GM12801 (cell line): ENCODE results near the gene GPSM1.

Experiments
- TF ChIP-seq, protein P1 (sequence below): IDR thresholded peaks from one replicate; pipeline ENCODE4 v1.5.1; 2011; ENCODE audit warnings: control low read depth; ENCODE audit not compliant: insufficient read length; ENCODE audit errors: extremely low read depth

GPSM1 gene

DNA sequence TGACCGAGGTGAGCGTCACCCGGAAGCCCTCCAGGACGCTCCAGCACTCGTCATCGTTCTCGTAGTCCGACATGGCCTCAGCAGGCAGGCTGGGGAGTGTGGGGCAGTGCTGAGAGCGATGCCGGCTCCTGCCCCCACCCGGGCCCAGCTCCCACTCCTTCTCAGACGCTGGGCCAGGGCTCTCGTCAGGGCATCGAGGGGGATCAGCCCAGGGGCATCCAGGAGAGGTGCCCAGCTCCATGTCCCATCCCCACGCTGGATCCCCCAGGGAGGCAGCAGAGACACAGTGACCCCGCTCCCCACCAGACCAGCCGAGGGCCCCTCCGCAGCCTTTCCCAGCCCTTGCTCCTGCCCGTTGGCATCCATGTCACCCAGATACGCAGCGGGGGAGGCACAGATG lies 44.7 kb downstream of the GPSM1 start:
- TF ChIP-seq, protein P1, sequence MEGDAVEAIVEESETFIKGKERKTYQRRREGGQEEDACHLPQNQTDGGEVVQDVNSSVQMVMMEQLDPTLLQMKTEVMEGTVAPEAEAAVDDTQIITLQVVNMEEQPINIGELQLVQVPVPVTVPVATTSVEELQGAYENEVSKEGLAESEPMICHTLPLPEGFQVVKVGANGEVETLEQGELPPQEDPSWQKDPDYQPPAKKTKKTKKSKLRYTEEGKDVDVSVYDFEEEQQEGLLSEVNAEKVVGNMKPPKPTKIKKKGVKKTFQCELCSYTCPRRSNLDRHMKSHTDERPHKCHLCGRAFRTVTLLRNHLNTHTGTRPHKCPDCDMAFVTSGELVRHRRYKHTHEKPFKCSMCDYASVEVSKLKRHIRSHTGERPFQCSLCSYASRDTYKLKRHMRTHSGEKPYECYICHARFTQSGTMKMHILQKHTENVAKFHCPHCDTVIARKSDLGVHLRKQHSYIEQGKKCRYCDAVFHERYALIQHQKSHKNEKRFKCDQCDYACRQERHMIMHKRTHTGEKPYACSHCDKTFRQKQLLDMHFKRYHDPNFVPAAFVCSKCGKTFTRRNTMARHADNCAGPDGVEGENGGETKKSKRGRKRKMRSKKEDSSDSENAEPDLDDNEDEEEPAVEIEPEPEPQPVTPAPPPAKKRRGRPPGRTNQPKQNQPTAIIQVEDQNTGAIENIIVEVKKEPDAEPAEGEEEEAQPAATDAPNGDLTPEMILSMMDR = no peak

DNA sequence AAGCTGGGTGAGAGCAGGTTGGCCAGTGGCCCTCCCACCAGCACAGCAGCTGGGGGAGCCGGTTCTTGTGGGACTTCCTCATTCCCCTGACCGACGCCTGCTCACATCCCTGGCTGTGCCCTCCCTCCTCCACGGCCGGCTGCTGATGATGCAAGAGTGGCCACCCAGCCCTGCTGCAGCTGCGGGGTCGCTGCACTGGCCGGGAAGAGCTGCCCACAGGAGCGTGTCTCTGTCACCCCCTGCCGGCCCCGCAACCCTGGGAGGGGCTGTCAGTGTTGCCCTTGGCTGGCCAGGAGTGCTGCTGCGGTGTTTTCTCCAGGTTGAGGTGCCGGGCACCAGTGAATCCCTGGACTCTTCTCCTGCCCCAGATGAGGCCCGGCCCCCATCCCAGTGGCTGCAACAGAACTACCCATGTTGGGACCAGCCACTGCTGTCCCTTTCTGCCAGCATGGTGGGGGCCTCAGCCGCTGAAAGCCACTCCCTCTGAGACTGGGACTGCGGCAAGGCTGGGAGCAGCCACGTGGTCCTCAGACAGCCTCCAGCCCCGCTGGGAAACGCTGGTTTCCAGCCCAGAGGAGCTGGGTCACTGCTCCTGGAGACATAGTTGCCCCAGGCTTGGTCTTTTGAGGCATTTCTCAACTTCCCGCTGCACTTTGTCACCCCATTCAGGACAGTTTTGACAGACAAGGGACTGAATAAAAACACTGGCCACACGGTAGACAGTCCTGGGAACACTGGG lies 45.4 kb downstream of the GPSM1 start:
- TF ChIP-seq, protein P1 = no peak

DNA sequence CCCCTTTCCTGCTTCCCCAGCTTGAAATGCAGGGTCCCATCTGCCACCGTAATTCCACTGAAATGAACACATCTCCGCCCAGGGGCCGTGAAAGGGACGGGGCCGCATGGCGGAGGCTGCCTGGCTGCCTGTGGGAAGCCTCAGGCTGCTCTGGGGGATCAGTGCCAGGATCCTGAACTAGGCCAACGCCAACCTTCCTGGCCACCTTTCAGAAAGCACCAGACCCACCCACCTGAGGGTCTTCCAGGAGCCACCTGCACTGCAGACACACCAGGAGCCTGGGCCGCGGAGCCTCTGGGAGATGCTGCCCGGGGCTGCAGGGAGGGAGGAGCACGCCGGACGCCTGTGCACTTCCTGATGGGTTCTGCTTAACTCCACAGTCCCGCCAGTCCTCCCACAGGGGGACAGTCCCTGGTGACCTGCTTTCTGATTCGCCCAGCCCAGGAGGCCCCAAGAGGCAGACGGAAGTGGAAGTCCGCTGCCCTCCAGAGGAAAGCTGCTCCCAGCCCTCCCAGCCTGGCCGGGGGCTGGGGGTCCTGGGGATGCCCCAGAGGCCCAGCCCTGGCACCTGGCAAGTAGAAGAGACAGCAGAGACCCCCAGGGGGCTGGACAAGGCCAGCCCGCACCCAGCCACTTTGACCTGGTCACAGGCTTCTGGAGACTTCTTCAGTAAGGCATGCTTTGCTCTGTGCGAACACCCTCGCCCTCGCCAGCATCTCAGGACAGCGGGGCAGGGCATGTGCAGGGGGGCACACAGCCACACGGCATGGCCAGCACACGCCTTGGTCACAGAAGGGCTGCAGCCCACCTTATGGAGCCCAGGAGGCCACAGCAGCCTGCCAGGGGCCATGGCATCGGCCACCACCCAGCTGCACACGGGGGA lies 46.2 kb downstream of the GPSM1 start, which contains the start of gene CARD9:
Gene CARD9, minus strand, starts transcription at position 370 of the 883 bp plus-strand sequence. CDS start 1,591 bp downstream, outside the sequence.
- TF ChIP-seq, protein P1 = no peak

DNA sequence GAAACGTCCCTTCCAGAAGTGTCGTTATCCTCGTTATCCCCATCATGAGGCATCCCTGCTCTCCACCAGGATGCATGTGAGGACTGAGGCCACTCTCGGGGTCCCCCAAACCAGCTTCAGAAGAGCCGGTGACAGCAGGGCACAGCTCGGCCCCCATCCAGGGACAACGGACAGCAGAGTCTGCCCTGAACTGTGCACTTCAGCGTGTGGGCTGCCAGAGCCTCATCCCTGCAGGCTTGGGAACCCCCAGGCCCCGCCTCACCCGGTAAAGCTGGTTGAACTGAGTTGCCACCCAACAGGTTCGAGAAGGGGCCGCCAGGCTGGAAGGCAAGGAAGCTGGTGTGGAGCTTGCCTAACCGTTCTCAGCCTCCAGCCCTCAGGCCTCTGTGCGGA lies 46.8 kb downstream of the GPSM1 start:
- TF ChIP-seq, protein P1 = no peak

DNA sequence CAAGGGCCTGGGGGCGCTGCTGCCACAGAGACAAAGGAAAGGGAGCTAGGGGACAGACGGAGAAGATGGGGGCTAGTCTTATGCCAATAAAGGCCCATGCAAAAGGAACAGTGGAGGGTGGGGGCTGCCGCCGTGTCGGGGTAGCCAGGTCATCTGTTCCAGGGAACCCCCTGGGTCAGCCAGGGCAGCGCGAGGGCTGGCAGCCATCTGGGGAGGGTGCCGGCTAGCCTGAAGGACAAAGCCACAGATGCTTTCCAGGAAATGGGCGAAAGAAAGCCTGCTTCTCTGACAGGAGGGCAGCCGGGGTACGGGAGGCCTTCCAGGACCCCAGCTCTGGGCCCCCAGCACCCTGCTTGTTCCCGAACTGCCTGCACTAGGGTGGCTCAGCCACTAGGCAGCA lies 47.8 kb downstream of the GPSM1 start:
- TF ChIP-seq, protein P1 = no peak

DNA sequence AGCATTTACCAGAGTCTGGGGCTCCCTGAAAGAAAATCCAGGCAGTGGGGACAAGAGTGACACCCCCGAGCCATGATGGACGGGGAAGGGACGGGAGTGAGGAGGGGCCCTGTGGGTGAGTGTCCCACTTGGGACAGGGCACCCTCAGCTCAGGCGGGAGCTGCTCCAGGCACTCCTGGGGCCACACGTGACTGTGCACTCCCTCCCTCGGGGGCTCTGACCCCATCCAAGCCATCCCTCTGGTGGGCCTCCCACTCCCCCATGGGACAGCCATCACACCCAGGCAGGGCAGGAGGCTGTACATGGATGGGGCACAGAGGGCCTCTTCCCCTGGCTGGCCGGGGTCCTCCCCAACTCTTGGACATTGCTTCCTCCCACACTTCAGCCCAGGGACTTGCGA lies 49.1 kb downstream of the GPSM1 start:
- TF ChIP-seq, protein P1 = no peak

DNA sequence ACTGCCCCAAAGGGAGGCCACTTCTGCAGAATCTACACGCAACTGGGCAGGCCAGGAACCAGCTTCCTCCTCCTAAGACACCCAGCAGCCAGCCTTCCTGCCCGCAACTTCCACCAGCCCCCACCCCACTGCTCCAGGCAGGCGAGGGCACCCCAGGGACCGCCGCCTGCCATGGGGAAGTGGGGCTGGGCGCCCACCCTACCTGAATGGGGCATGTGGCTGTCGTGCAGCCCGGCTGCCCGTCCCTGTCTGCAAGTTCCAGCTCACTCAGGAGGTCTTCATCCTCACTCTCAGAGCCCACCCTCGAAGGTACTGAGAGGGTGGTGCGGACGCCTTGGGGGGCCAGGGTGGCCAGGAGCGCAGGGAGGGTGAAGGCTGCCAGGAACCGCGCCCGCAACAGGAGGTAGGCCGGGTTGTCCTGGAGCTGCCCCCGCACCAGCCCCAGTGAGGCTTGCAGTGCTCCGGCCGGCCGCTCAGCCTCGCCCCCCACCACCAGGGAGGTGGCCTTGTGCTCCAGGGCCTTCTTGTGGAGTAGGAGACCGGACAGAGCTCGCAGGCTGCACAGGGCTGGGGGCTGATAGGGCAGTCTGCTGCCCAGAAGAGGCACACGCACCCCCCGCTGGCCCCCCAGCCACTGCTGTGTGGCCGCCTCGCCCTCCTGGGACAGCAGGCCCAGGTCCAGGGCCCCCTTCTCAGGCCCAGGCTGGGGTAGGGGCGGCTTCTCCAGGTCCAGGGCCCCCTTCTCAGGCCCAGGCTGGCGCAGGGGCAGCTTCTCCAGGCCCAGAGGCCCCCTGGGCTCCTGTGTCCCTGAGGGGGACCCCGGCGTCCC lies 50.2 kb downstream of the GPSM1 start:
- TF ChIP-seq, protein P1 = no peak
